ENCODE data around the gene ARHGAP21.

Gene ARHGAP21

GRCh38 chr10:24574161-24574560 is 149.5 kb downstream of the ARHGAP21 start:
- DNase-seq (ENCODE audit: low spot score): no peak

DNA sequence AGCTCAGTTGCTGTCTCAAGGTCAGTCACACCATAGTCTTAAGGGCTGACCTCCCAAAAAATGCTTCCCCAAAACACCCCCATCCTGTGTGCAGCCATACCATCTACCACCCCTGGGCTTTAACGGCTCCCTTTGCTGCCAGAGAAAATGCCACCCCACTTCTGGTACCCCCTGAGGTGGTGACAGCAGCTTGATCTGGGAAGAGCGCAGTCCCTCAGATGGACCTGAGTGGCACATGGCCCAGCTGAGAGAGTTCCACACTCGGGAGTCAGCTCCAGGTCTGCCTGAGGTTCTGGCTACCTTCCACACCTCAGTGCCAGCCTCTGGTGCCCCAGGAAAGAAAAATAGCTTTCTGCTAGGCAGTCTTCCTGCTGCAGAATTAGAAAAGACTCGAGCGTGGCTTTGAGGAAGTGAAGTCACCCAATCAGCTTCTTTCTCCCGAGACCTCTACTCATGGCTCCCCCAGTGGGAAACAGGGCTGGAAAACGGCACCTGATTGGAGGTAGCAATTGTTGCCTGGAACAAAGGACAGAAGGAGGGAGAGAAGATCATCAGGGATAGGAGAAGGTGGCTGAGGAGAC is 151.7 kb downstream of the ARHGAP21 start:
- DNase-seq (ENCODE audit: low spot score): no peak

DNA sequence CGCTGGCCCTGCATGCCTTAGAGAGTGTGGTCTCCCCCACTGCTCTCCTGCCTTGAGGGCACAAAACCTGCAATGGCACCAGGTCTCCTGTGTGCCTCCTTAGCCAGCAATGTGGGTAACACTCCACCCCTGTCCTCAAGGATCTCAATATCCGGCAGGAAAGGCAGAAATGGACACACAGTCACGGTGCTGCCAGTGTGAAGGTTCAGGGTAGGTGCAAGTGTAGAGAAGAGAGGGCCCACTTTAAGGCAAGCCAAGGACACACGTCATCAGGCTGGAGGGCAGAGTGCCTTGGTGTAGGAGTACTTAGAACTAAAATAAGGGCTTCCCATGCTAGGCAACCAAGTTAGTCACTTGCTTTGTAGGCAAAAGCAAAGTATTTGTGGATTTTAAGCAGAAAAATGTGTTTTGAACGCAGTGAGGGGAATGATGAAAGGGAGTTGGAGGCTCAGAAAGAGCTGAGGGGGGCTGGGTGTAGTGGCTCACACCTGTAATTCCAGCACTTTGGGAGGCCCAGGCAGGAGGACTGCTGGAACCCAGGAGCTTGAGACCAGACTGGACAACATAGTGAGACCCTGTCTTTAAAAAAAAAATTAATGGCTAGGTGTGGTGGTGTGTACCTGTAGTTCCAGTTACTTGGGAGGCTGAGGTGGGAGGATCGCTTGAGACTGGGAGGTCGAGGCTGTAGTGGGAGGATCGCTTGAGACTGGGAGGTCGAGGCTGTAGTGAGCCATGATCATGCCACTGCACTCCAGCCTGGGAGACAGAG is 152.8 kb downstream of the ARHGAP21 start:
- DNase-seq (ENCODE audit: low spot score): no peak

DNA sequence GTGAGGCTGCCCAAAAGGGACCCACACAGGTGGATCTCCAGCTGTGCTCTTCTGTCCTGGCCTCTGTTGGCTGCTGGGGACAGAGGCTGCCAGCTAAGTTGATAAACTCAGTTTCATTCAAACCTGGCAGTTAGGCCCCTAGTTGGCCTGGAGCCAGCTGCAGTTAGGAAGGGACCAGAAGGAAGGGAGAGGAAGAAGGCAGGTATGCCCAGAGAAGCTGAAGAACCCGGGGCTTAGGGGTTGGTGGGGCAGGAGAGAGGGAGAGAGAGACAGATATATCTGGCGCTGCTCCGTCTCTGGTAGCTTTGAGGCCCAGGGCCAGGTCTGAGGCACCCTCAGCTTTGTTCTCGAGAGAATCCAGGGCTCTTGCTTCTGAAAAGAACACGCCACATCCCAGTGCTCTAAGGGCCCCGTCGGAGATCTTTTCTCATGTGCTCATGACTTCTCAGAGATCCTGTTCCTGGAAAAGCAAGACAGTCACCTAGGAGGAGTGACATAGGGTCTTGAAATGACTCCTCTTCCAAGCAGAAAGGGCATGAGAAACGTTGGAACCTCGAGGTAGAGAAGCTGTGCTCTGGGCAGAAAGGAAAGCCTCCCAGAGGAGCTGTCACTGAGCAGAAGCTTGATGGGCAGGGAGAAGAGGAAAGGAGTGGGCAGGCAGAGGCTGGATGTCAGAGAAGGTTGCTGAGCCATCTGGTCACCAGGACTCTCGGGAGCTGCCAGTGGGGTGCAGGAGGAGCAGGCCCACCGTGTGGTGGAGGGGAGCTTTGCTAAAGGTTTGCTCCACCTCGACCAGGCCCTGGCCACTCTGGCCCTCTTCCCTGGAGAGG is 153.6 kb downstream of the ARHGAP21 start:
- DNase-seq (ENCODE audit: low spot score): no peak

DNA sequence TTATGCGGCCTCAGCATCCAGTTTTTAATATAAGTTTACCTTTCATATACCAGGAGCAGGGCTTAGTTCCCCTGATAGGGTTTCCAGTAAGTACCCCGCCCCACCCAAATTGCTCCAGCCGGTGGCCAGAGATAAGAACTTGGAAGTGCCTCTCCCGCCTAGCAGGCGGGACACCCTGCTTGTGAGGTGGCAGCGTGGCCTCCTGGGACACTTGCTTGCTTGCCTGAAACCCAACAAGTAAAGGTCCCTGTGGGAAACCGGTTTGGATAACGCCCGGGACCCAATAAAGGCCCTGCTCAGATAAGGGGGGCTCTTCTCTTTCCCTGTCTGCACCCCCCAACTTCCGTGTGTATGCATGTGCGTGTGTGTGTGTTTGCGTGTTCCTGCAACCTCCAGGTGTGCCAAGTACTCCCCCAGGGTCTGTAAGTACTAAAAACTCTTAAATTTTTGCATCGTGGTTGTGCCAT is 154.3 kb downstream of the ARHGAP21 start:
- DNase-seq (ENCODE audit: low spot score): no peak

DNA sequence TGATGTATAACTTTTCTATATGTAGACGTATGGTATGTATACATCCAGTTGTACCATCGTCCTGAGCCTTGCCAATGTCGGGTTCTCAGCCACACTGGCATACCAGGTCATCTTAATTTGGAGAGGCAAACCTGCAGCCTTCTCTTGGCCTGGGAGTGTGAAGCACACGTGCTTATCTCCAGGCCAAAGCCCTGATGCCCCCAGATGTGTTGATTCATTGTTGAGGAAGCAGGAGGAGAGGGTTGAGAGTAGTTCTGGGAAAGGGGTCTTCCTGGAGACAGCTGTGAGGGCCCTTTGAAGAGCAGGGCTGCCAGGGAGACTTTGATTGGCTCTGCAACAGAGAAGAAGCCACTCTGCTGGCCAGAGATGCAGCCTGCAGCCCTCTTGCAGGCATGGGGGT is 155.6 kb downstream of the ARHGAP21 start:
- no peak for DNase-seq (ENCODE audit: low spot score)

DNA sequence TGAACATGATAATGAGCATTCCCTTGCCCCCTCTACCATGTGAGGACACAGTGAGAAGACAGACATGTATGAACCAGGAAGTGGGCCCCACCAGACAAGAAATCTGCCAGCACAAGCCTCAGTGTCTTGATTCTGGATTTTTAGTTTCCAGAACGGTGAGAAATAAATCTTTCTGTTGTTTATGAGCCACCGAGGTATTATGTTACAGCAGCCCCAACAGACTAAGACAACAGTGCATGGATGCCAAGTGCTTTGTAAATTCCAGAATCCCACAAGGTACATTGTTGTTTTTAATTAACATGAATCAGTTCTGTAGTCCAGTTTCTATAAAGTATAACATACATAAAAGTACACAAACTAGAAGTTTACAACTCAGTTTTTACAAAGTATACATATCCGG is 162.2 kb downstream of the ARHGAP21 start:
- DNase-seq (ENCODE audit: low spot score): no peak

DNA sequence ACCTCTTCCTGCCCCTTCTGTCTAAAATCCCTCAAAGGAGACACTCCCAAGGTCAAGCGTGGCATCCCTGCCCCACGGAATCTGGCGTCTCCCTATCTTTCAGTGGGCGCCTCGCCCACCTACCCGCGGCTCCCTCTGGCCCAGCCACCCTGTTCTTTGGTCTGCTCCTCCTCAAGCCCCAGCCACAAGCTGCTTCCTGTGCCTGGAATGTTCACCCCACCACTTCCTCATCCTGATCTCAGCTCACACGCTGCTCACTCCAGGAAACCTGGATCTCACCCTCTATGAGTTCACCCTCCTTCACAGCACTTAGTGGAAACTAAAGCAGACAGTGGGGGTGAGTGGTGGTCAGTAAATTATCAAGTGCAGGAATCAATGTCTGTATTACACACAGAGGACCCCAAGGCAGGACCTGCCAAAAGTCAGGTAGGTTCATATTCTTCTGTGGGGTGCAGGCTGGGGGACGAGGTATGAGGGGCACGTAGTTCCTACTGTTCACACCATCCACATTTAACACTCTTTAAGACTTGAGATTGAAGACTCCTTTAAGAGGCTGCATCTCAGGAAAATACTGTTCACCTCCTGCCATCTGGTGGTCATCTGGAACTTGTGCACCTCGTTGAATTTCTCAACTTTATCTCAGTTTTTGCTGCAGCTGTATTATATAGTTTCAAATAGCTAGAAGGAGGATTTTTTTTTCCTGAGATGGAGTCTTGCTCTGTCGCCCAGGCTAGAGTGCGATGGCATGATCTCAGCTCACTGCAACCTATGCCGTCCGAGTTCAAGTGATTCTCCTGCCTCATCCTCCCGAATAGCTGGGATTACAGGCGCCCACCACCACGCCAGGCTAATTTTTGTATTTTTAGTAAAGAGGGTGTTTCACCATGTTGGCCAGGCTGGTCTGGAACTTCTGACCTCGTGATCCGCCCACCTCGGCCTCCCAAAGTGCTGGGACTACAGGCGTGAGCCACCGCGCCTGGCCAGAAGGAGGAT is 166.6 kb downstream of the ARHGAP21 start:
- no peak for DNase-seq (ENCODE audit: low spot score)

DNA sequence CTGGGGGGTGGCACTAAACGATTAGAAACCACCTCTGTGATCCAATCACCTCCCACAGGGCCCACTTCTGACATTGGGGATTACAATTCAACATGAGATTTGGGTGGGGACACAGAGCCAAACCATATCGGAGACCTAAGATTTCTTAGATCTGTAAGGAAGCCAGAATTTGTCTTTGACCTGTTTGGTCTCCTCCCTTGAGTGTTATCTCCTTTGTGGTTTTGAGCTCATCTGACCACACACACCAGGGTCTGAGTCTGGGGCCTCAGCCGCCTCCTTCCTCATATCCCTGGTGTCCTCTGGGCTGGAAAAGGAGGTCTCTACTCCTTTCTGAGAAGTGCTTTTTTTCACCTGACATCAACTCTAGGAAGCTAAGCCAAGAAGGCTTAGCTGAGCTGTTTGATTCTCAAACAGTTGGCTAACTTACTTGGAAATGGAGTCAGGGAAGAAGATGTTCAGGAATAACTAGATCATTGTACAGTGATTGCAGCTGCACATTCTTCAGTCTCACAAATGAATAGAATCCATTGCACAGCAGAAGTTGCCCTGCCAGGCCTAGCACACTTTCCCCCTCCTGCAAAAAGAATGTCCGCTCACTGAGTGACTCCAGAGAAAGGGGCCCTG is 167.4 kb downstream of the ARHGAP21 start:
- DNase-seq (ENCODE audit: low spot score): no peak

DNA sequence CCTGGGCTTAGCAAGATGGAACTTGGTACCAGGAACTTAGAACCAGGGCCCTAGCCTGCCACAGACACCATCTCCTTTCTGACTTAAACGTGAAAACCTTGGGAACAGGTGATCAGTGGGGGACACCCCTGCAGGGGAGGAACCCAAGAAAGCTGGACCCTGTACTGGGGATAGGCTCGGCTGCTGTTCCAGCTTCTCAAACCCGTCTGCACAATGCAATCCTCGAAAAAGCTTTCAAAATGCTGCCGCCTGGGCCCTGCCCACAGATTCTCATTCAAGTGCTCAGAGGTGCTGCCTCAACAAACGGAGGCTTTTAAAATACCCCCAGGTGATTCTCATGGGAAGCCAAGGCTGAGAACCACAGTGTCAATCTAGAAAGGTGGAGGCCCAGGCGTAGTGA is 169.7 kb downstream of the ARHGAP21 start:
- DNase-seq (ENCODE audit: low spot score): no peak

GRCh38 chr10:24553051-24553612 is 170.6 kb downstream of the ARHGAP21 start:
- no peak for DNase-seq (ENCODE audit: low spot score)

DNA sequence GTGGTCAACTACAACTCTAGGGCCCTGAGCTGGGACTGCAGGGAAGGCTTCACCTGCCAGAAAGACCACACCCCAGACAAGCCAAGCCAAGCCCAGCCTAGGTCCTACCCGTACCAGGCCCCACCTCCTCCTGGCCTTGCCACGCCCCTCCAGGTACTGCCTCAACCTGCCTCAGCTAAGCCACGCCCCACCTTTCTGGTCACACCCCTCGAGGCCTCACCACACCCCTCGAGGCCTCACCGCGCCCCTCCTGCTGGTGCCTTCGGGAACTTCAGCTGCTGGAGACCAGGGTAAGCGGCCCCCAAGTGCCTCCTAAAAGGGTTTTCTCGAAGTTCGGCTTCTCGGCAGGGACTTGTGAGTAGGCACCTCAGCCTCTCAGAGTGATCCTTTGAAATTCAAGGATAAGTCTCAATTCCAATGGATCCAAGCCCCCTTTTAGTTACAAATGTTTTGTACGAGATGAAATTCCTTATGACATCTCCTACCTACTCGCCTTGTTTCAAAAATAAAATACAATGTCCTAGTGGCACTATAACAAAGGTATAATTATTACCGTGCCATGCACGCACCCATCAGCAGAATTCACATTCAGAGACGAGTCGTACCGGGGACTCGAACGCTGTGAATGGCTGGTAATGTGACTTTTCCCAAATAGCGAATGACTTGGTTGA is 171.2 kb downstream of the ARHGAP21 start:
- peak; percentile 76 for DNase-seq (ENCODE audit: low spot score)

DNA sequence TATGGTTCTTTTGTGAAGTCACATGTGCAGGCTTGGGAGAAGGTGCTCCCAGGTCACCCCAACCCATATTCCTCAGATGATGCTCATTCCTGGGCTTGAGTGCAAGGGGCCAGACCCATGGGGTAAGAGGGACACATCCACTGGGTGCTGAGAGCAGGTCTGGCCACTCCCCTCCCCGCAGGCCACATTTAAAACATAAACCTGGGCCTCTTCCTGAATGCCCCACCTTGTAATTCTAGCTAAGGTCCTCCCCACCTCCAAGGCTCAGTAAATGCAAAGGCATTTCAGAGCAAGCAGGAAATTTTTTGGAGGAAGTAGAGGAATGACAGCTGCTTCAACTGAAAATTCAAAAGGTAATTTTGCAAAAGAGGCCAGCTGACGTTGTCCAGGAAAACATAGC is 172.5 kb downstream of the ARHGAP21 start:
- DNase-seq (ENCODE audit: low spot score): no peak

GRCh38 chr10:24550680-24551079 is 173.0 kb downstream of the ARHGAP21 start:
- no peak for DNase-seq (ENCODE audit: low spot score)

GRCh38 chr10:24545585-24545984 is 178.1 kb downstream of the ARHGAP21 start:
- no peak for DNase-seq (ENCODE audit: low spot score)

- DNase-seq (ENCODE audit: low spot score): no peak
Measured at GRCh38 chr10:24544776-24545175, 178.9 kb downstream of the ARHGAP21 start.

- DNase-seq (ENCODE audit: low spot score): no peak
Measured at GRCh38 chr10:24542314-24543270, 181.1 kb downstream of the ARHGAP21 start.

- no peak for DNase-seq (ENCODE audit: low spot score)
Measured at GRCh38 chr10:24541239-24541753, 182.4 kb downstream of the ARHGAP21 start.

DNA sequence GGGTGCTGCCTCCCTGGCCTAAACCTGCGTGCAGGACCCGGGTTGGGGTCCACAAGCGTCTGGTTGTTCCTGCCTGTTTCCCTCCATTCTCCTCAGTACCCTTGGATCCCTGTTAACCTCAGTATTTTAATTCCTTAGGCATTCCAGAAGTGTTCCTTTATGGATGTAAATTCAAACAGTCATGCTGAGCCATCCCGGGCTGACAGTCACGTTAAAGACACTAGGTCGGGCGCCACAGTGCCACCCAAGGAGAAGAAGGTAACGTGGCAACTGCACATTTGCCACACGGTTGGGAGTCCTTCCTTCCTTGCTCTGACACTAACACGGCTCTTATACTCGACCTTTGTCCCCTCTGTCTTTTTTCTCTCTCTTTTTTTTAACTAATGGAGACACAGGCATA is 187.1 kb downstream of the ARHGAP21 start:
- DNase-seq (ENCODE audit: low spot score): no peak

Data from ecto neural progenitor cell (in vitro differentiated cells).